GM19035 (cell line): ENCODE data around the gene MRFAP1L1.
"Not testable (repeated sequence)": the region's sequence is repeated elsewhere in the genome, so short reads cannot be mapped to it uniquely, and the experiment has no call there.

ENCODE experiments used
- ATAC-seq: cut with Tn5 transposase; IDR thresholded peaks from one replicate; pipeline ENCODE4 v1.9.1; 2021; ENCODE audit not compliant: unreplicated experiment

The MRFAP1L1 gene

GRCh38 chr4:6692379-6692778 is 17.3 kb downstream of the MRFAP1L1 start:
- ATAC-seq: no peak

DNA sequence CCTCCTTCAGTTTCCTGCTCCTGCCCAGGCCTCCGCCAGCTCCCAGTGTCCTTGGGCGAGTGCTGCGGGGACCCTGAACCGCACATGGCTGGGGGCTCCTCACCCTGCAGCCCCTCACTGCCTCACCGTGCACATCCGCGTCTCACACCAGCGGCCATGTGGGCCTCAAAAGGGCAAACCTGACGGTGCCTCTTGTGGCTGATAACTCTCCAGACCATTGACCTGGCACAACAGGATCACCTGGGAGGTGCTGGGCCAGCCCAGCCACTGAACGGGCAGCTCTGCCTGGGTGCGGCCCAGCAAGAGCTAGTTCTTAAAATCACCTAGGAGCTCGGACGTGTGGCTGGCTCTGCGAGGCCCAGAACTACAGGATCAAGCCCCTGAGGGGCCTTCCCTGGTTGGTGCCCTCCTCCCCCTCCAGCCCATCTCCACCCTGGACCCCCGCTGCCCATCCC is 20.1 kb downstream of the MRFAP1L1 start:
- no peak for ATAC-seq

DNA sequence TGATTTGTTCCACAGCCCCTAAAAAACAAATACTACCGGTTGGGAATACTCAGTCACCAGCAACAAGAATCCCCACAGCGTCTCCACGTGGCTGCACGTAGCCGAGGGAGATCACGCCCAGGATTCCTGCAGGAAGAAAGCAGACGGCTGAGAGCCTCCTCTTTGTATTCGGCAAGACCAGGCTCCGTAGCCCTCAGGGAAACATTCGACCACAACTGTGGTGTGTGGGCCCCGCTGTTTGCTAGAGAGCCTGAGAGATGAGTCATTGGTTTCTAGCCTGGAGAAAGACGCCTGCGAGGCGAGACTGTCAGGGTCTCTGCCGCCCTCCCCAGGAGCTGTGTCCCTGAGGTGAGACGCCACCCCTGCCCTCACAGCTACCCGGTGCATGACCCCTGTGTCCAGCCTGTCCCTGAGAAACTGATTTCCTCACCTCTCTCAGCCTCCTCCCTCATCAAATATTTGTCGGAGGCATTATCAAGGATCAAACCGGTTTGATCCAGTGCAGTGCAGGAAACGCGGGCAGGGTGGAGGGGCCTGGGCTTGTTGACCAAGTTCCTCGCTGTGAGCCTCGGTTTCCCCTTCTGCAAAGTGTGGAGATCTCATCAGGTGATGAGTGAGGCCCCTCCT is 20.7 kb downstream of the MRFAP1L1 start:
- ATAC-seq: peak; percentile 68

- no peak for ATAC-seq
Observed at GRCh38 chr4:6687947-6688878, 21.5 kb downstream of the MRFAP1L1 start.

GRCh38 chr4:6686104-6686787 is 23.4 kb downstream of the MRFAP1L1 start:
- no peak for ATAC-seq

DNA sequence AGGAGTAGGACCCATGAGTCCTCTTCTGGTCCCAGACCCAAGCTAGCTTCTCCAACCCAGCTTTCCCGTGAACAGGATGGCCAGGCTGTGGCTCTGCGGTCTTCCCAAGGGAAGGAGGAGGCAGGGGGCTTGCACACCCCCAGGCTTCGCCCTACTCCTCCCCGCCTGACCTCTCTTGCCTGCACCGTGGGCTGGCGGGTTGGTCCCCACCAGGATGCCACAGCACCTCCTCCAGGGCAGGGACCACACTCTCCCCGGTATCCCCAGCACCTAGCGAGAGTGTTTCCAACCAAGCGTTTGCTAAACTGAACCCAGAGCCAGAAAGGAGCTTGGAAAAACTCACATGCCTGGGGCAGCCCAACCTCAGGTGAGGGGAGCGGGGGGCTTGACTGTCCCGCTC is 25.0 kb downstream of the MRFAP1L1 start:
- no peak for ATAC-seq

DNA sequence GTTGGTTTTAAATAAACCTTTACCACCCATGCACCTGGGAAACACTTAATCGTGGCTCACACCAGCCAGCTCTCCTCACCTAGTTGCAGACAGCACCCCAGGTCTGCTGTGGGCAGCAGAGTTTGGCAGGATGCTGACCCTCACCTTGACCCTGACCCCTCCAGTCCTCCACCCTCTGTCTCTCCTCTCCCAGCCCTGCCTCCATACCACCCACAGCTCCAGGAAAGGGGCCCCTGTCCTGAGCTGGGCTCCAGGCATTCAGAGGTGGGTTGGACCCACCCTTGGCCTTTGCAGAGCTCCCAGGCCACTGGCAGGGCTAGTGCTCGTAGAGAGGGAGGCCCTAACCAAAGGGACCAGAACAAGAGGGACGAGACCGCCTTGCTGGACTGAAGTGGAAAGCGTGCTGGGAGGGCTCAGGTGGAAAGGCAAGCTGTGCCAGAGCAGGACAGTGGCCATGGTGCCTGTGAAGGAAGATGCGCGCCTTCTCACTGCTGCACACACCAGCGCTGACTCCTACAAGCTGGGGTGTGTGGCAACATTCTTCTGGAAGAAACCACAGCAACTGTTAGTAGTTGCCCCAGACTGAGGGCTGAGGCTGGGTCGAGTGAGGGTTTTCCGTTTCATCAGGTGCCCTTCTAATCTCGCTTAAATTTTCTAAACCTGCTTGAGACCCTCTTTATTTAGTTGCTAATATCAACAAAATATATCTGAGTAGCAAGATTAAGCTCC is 26.6 kb downstream of the MRFAP1L1 start:
- ATAC-seq: no peak

GRCh38 chr4:6681191-6681590 is 28.5 kb downstream of the MRFAP1L1 start:
- ATAC-seq: no peak

GRCh38 chr4:6680372-6681034 is 29.2 kb downstream of the MRFAP1L1 start:
- ATAC-seq: no peak

DNA sequence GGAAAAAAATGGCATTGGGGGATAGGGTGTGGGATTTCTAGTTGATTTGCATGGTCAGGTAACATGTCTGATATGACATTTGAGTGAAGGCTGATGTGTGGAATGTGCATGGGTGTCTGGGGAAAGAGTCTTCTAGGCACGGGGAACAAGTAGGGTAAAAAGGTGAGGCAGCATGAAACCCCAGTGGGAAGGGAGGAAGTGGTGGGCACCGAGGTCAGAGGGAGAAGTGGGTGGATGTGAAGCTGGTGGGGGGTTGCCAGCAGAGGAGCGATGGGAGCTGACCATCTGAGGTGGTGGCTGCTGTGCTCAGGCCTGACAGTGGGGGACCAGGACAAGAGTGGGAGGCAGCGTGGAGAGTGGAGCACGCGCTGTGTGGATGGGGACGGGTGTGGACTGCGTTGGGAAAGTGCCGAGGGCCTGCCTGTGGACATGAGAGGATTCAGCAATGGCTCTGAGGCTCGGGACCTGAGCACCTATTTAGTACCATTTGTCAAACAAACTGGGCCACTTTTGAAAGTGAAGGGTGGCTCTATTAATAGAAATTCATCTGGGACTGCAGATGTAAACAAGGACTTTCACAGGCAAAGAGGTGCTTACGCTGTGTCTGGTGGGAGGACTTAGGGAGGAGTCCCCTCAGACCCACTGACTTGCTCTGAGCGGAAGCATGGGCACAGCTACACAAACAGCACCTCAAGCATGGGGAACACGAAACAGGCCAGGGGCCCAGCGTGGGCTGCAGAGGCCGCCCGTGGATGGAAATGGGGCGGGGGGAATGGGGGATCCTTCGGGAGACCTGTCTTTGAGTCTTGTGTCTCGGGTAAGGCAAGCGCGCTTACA is 32.7 kb downstream of the MRFAP1L1 start:
- no peak for ATAC-seq

- ATAC-seq: peak; percentile 44
Observed at GRCh38 chr4:6674500-6675149, 35.0 kb downstream of the MRFAP1L1 start.

GRCh38 chr4:6673660-6674499 is 35.8 kb downstream of the MRFAP1L1 start:
- peak; percentile 85 for ATAC-seq

- not testable (repeated sequence) for ATAC-seq
Observed at GRCh38 chr4:6673191-6673659, 36.4 kb downstream of the MRFAP1L1 start.

GRCh38 chr4:6672541-6673190 is 37.0 kb downstream of the MRFAP1L1 start:
- not testable (repeated sequence) for ATAC-seq

GRCh38 chr4:6672131-6672530 is 37.5 kb downstream of the MRFAP1L1 start:
- ATAC-seq: no peak

- no peak for ATAC-seq
Observed at GRCh38 chr4:6671648-6672047, 38.0 kb downstream of the MRFAP1L1 start.

DNA sequence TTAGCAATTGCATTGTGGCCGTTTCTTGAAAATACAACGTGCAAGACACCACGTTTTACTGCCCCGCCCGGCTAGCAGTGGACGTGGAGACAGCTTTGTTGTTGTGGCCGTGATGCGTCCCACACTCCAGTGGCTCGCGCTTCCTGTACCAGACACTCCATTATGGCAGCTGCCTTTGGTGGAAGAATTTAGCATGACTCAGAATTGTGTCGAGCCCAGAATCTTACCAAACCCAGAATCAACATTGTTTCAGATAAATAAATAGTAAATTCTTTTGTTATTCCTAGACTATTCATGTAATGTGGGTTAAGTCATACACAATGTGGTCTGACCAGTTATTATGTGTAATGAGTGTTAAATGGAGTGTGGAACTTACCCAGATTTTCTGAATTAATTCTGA is 41.3 kb downstream of the MRFAP1L1 start:
- ATAC-seq: no peak

DNA sequence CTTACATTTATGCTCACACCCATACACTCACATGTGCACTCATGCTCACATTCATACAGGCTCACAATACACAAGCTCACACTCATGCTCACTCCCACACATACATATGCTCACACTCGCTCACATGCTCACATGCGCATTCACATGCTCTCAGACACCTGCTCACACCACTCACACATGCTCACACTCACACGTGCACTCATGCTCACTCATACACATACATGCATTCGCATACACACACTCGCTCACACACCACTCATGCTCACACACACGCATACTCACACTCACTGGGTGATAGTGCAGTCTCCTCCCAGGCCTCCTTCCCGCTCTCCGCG is 44.4 kb downstream of the MRFAP1L1 start:
- ATAC-seq: no peak
